Urinary bladder (tissue), 4 donors: ENCODE results near the gene CERS4. TPM values are rescaled to one million over a fixed set of nuclear protein-coding genes. Genes with fewer than 3 reads are reported as not detected.
"Not testable (repeated sequence)": the region's sequence is repeated elsewhere in the genome, so short reads cannot be mapped to it uniquely, and the experiment has no call there.

ENCODE experiments used
- DNase-seq: peaks from one replicate; pipeline ENCODE4 v3.0.0-alpha.2; 2015; ENCODE audit errors: extremely low spot score
- H3K27ac ChIP-seq: one replicate; pipeline ENCODE4 v1.5.1; 2013; ENCODE audit warnings: low read depth, mild to moderate bottlenecking, moderate library complexity
- H3K36me3 ChIP-seq: one replicate; pipeline ENCODE4 v1.6.1; 2013; ENCODE audit warnings: mild to moderate bottlenecking, moderate library complexity; ENCODE audit not compliant: insufficient read depth
- H3K4me1 ChIP-seq: one replicate; pipeline ENCODE4 v1.6.1; 2013; ENCODE audit warnings: mild to moderate bottlenecking, moderate library complexity; ENCODE audit not compliant: insufficient read depth
- H3K4me3 ChIP-seq: one replicate; pipeline ENCODE4 v1.5.1; 2013; ENCODE audit warnings: low read depth, low read length
- WGBS: extraction: QIAGEN DNeasy Blood & Tissue Kit; methylation state at CpG from one replicate; pipeline ENCODE4 v1.1.7; 2013; 5-methylcytosine and 5-hydroxymethylcytosine counted together
- polyA plus RNA-seq: library from polyadenylated mRNA; stranded (reverse); fragments of 200-250 nt; gene quantifications from one replicate; pipeline ENCODE4 v1.2.3, GENCODE V29; 2013
- total RNA-seq: library from RNA; depleted of rRNA; stranded (reverse); fragments of >200 nt; gene quantifications from one replicate; pipeline ENCODE4 v1.2.3, GENCODE V29; 2014
- donor health status: healthy with polysubstance abuse.
- donor health status: healthy.

The CERS4 gene
- total and polyA plus RNA-seq, 2 donors = 18.5 to 38.6 TPM

GRCh38 chr19:8203288-8204120, 5.7 kb upstream of the CERS4 start:
- not testable (repeated sequence) for H3K4me1 ChIP-seq, H3K36me3 ChIP-seq, H3K27ac ChIP-seq, H3K4me3 ChIP-seq, DNase-seq
- 50% methylated on average over 15 of the region's 15 CpGs for WGBS

- H3K4me1 ChIP-seq = no peaks in the 10 kb centered on the region
- H3K27ac ChIP-seq = no peak overlapping the region
- DNase-seq = no peak
- H3K4me3 ChIP-seq = no peak overlapping the region
- no peaks in the 10 kb centered on the region for H3K36me3 ChIP-seq
- 73% methylated on average over 5 of the region's 5 CpGs for WGBS
These were observed 4.2 kb upstream of the CERS4 start for GRCh38 chr19:8204961-8205360.

GRCh38 chr19:8206147-8207087, 2.8 kb upstream of the CERS4 start:
- Histone ChIP-seq H3K36me3 (no peaks in the 10 kb centered on the region), H3K4me1 (no peaks in the 10 kb centered on the region), H3K4me3 (no peak overlapping the region), H3K27ac (no peak overlapping the region)
- no peak for DNase-seq
- WGBS = 91% methylated on average over 13 of the region's 13 CpGs

GRCh38 chr19:8207326-8207725, 1.8 kb upstream of the CERS4 start:
- DNase-seq, H3K4me1 ChIP-seq, H3K4me3 ChIP-seq, H3K36me3 ChIP-seq, H3K27ac ChIP-seq: not testable (repeated sequence)
- 94% methylated on average over 7 of the region's 7 CpGs for WGBS

GRCh38 chr19:8208119-8208921, 850 bp upstream of the CERS4 start:
- 39% methylated on average over 35 of the region's 35 CpGs for WGBS
- Histone ChIP-seq H3K4me3 (peak overlapping the region; percentile 64), H3K4me1 (no peaks in the 10 kb centered on the region), H3K27ac (peak overlapping the region; percentile 53), H3K36me3 (no peaks in the 10 kb centered on the region)
- DNase-seq = no peak

- no peak for DNase-seq
- Histone ChIP-seq H3K4me3 (peak overlapping the region; percentile 64), H3K27ac (peak overlapping the region; percentile 60), H3K4me1 (no peaks in the 10 kb centered on the region), H3K36me3 (no peaks in the 10 kb centered on the region)
- 3% methylated on average over 78 of the region's 78 CpGs for WGBS
These were observed 550 bp downstream of the CERS4 start for GRCh38 chr19:8209462-8210378.

GRCh38 chr19:8210421-8211101, 1.4 kb downstream of the CERS4 start:
- WGBS = 77% methylated on average over 13 of the region's 13 CpGs
- no peak for DNase-seq
- Histone ChIP-seq H3K4me1 (no peaks in the 10 kb centered on the region), H3K4me3 (peak overlapping the region; percentile 64), H3K27ac (no peak overlapping the region), H3K36me3 (no peaks in the 10 kb centered on the region)

- no peaks in the 10 kb centered on the region for H3K36me3 ChIP-seq
- DNase-seq = no peak
- H3K4me3 ChIP-seq = no peak overlapping the region
- no peaks in the 10 kb centered on the region for H3K4me1 ChIP-seq
- no peak overlapping the region for H3K27ac ChIP-seq
- WGBS = 92% methylated on average over 6 of the region's 6 CpGs
These were observed 3.0 kb downstream of the CERS4 start for GRCh38 chr19:8212212-8212611.

GRCh38 chr19:8212916-8213315, 3.7 kb downstream of the CERS4 start:
- WGBS = 93% methylated on average over 6 of the region's 6 CpGs
- H3K36me3 ChIP-seq = no peaks in the 10 kb centered on the region

GRCh38 chr19:8213827-8214672, 4.9 kb downstream of the CERS4 start:
- Histone ChIP-seq H3K4me1 (no peaks in the 10 kb centered on the region), H3K27ac (no peak overlapping the region), H3K36me3 (no peaks in the 10 kb centered on the region), H3K4me3 (no peak overlapping the region)
- no peak for DNase-seq
- 94% methylated on average over 5 of the region's 5 CpGs for WGBS

More at GRCh38 chr19:8212916-8213315, 3.7 kb downstream of the CERS4 start:
- Histone ChIP-seq H3K27ac (no peak overlapping the region), H3K4me1 (no peaks in the 10 kb centered on the region), H3K4me3 (no peak overlapping the region)
- DNase-seq = no peak

GRCh38 chr19:8214802-8215201, 5.6 kb downstream of the CERS4 start:
- H3K4me1 ChIP-seq = no peaks in the 10 kb centered on the region
- no peak for DNase-seq
- no peak overlapping the region for H3K4me3 ChIP-seq
- WGBS = 31% methylated on average over 6 of the region's 6 CpGs
- no peaks in the 10 kb centered on the region for H3K36me3 ChIP-seq
- H3K27ac ChIP-seq = no peak overlapping the region
